Dermis microvascular lymphatic vessel endothelial cell (primary cell): ENCODE results near the gene CARD19. TPM values are rescaled to one million over a fixed set of nuclear protein-coding genes. Genes with fewer than 3 reads are reported as not detected.

Experiments used
- DNase-seq, 2 donors: peaks; one replicate each; pipeline versions ENCODE4 v3.0.0 to v3.0.0-alpha.2; 2010; ENCODE audit warnings: low read depth in 2 of 2
- total RNA-seq: library from RNA; depleted of rRNA; stranded (reverse); fragments of >200 nt; gene quantifications from 2 replicates; pipeline ENCODE4 v1.2.1, GENCODE V29; 2014

Gene CARD19
- total RNA-seq, 1 donor from 2014 or later = 54.7 TPM

GRCh38 chr9:93155716-93156474 lies 59.9 kb downstream of the CARD19 start:
- no peak for DNase-seq

DNA sequence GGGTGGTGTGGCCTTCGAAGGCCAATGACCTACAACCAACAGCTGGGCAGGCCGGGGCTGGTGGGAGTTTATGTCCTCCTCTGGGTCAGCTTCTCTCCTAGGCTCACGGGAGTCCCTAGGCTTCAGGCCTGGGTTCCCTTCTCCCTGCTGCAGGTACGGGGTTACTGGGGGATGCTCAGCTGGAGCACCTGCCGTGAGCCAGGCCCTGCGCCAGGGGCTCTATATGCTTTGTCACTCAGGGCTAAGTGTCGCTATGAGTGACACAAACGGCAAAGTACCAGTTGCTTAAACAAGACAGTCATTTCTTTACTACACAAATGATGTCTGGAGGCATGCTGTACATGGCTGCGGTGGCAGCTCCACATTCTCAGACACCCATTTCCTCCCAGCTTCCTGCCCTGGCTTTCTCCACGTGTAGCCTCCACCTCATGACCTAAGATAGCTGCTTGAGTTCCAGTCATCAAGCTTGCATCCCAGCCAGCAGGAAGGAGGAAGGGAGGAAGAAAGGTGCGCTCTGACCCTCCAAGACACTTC lies 60.5 kb downstream of the CARD19 start:
- no peak for DNase-seq

DNA sequence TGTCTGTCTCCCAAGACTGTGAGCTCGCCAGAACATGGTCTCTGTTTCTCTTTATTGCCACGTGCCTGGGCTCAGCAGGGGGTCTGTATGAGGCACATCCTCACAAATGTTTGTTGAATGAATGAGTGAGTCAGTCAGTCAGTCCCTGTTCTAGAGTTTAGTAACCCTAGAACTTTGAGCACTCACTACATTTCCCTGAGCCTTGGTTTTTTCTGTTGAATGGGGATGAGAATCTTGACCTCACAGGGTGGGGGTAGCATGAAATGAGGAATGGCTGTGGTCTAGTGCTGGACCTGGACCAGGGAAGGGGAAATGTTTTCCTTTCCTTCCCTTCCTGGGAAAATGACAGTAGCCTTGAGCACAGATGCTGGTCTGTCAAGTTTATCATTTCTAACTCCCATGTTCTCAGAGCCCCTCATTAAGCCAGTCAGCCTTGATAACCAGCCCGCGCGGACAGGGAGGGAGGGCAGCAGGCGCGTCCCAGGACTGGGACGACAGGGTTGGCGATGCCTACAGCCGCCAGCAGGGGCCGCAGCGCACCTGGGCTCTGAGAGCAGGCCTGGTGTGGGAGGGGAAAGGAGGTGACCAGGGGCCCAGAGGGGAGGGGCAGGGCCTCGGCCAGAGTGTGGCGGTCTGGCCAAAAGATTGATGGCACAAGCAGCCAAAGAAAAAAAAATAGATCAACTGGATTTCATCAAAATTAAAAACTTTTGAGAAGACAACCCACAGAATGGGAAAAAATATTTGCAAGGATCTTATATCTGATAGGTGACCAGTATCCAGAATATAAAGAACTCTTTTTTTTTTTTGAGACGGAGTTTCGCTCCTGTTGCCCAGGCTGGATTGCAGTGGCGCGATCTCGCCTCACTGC lies 63.8 kb downstream of the CARD19 start:
- peak; percentile 48 to 75 for DNase-seq

GRCh38 chr9:93161786-93162562 lies 66.0 kb downstream of the CARD19 start:
- DNase-seq = no peak

Other genes starting within 250 kb of the CARD19 start
- 7.7 and 8.5 TPM in 2 replicates for gene ZNF484, start 218.2 kb upstream of the CARD19 start, total RNA-seq
- gene FGD3, start 148.7 kb upstream of the CARD19 start, total RNA-seq = not detected in 2 replicates
- not detected in 2 replicates for gene SUSD3, start 37.5 kb upstream of the CARD19 start, total RNA-seq
- 26.4 and 53.5 TPM in 2 replicates for gene NINJ1, start 38.0 kb downstream of the CARD19 start, total RNA-seq
- gene WNK2, start 87.9 kb downstream of the CARD19 start, total RNA-seq = under 0.01 and 0.13 TPM in 2 replicates